Small intestine (tissue), 7 donors: ENCODE measurements around the gene EPHA3. TPM values are rescaled to one million over a fixed set of nuclear protein-coding genes. Genes with fewer than 3 reads are reported as not detected.

Experiments
- DNase-seq, 2 donors: peaks; one replicate each; pipeline versions ENCODE4 v3.0.0 to v3.0.0-alpha.2; 2013
- FAIRE-seq: peaks from 2 replicates; lab custom pipeline; 2012; peaks lifted over from hg19 to GRCh38; lab: Jason Lieb, UNC
- H3K27ac ChIP-seq, 3 donors: one replicate each; pipeline ENCODE4 v1.5.1; 2013; ENCODE audit warnings: low read length in 2 of 3, mild to moderate bottlenecking in 2 of 3, control low read depth in 1 of 3, inconsistent platforms in 1 of 3, low read depth in 1 of 3, moderate library complexity in 1 of 3
- H3K27me3 ChIP-seq, 3 donors: one replicate each; pipeline ENCODE4 v1.6.1; 2013; ENCODE audit warnings: low read length in 3 of 3, inconsistent platforms in 1 of 3; ENCODE audit not compliant: control insufficient read depth in 3 of 3, insufficient read depth in 3 of 3
- H3K36me3 ChIP-seq, 3 donors: one replicate each; pipeline ENCODE4 v1.6.1; 2013; ENCODE audit warnings: low read length in 3 of 3, inconsistent platforms in 1 of 3, low read depth in 1 of 3, mild to moderate bottlenecking in 1 of 3, moderate library complexity in 1 of 3; ENCODE audit not compliant: control insufficient read depth in 3 of 3, insufficient read depth in 2 of 3
- H3K4me1 ChIP-seq, 3 donors: one replicate each; pipeline ENCODE4 v1.6.1; 2013; ENCODE audit warnings: low read length in 2 of 3, inconsistent platforms in 1 of 3, low read depth in 1 of 3, mild to moderate bottlenecking in 1 of 3, moderate library complexity in 1 of 3; ENCODE audit not compliant: control insufficient read depth in 3 of 3, insufficient read depth in 2 of 3
- H3K4me3 ChIP-seq, 3 donors: one replicate each; pipeline ENCODE4 v1.5.1; 2013; ENCODE audit warnings: low read length in 3 of 3, control low read depth in 1 of 3, inconsistent platforms in 1 of 3, low read depth in 1 of 3, mild to moderate bottlenecking in 1 of 3, moderate library complexity in 1 of 3
- H3K9me3 ChIP-seq, 2 donors: one replicate each; pipeline ENCODE4 v1.6.1; 2013; ENCODE audit warnings: low read depth in 1 of 2, low read length in 1 of 2; ENCODE audit not compliant: control insufficient read depth in 2 of 2, insufficient read depth in 1 of 2
- WGBS, 3 donors: extraction: QIAGEN DNeasy Blood & Tissue Kit; methylation state at CpG; one replicate each; pipeline ENCODE4 v1.1.7; 2013; 5-methylcytosine and 5-hydroxymethylcytosine counted together
- polyA plus RNA-seq, 4 donors: library from polyadenylated mRNA; stranded (reverse) in 3 of 4; unstranded in 1 of 4; fragments of 200-250 nt in 3 of 4; fragments of 120-200 nt in 1 of 4; gene quantifications; one replicate each; pipeline versions ENCODE4 v1.2.1 to v1.2.3, GENCODE V29; 2013
- donor health status: healthy with polysubstance abuse.
- donor health status: control.
- donor health status: control.
- donor health status: Bipolar disorder and iron deficiency.
- donor health status: healthy.

Gene EPHA3
- polyA plus RNA-seq, 4 donors = under 0.01 to 3.0 (median 0.88) TPM; not detected in 1

DNA sequence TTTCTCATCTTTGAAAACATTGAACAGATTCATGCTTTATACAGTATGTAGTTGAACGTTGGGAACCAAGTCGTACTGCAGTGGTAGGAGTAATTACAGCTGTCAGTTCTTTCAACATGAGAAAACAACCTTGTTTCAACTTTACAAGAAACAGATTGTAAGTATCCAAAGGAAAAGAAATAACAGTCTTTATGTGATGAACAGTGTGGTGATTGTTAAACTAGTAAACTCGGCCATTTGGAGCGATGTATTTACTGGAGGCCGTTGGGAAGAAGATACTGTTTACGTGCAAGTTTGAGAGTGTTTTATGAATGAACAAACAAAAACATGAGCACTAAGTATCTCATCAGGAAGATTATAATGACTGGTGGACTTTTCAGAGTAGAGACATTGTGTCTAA is 48.4 kb downstream of the EPHA3 start:
- FAIRE-seq (no peak), DNase-seq (peak in 1 of 2 donors; percentile 3)
- H3K27me3 ChIP-seq = no peaks in the 10 kb centered on the region
- no peak overlapping the region for H3K4me3 ChIP-seq
- 56 to 86% (median 78%) methylated on average over 6 of the region's 6 CpGs for WGBS, 3 donors
- no peaks in the 10 kb centered on the region for H3K4me1 ChIP-seq
- peak overlapping the region in 1 of 3 donors; percentile 39 for H3K27ac ChIP-seq
- H3K9me3 ChIP-seq = no peaks in the 10 kb centered on the region
- H3K36me3 ChIP-seq = no peaks in the 10 kb centered on the region

DNA sequence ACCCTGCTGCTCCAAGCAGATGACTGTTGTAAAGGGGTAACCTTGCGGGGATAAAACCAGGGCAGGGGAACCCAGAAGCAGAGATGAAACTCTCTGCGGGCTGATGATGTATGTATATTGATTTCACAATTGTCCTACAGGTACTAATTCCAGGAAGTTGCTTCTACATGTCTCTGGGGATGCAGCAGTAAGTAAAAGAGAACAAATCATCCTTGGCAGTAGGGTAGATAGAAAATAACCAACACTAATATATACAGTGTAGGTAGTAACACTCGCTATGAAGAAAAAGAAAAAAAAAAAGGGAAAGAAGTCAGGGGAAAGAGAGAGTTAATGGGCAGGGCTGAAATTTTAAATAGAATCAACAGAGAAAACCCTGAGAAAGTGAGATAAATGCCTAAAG is 50.2 kb downstream of the EPHA3 start:
- Histone ChIP-seq H3K9me3 (no peaks in the 10 kb centered on the region), H3K4me1 (no peaks in the 10 kb centered on the region), H3K36me3 (no peaks in the 10 kb centered on the region), H3K27me3 (no peaks in the 10 kb centered on the region), H3K27ac (no peak overlapping the region), H3K4me3 (no peak overlapping the region)
- WGBS, 3 donors = 79 to 90% (median 82%) methylated on average over 3 of the region's 3 CpGs
- FAIRE-seq (no peak), DNase-seq (no peak)

DNA sequence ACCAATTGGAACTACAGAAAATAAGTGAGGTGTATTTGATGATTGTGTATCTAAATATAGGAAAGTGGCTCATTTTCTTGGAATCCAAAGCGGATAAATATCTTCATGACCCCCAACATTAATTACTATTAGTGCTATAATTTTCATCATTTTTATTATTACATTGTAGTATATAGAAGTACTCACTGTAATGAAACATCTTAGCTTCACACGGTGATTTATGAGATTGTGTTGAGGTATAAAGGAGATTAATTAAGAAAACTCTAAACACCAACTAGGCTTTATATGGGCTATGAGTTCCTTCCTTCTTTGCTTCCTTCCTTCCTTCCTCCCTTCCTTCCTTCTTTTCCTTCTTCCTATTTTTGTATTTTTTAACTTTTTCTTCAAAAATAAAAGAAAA is 52.2 kb downstream of the EPHA3 start:
- Histone ChIP-seq H3K27ac (peak overlapping the region in 1 of 3 donors; percentile 1), H3K4me3 (no peak overlapping the region), H3K9me3 (no peaks in the 10 kb centered on the region), H3K4me1 (no peaks in the 10 kb centered on the region), H3K27me3 (no peaks in the 10 kb centered on the region), H3K36me3 (no peaks in the 10 kb centered on the region)
- 91 to 94% (median 92%) methylated on average over 2 of the region's 2 CpGs for WGBS, 3 donors
- DNase-seq (no peak), FAIRE-seq (no peak)

DNA sequence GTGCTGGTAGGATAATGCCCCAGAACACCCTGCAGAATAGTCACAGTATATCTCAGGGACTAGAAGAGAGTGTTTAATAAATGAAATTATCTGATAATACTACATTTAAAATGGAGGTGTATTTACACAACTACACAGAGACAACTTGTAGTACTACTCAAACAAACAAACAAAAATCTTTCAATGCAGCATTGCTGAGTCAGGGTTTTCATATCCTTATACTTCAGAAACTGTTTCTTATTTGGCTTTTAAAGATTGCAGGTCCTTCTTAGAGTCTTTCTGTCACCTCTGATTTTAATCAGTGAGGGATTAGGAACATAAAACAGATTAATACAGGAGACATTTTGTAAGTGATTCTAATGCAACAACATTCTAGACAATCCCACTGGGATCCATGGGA is 57.4 kb downstream of the EPHA3 start:
- no peak overlapping the region for H3K4me3 ChIP-seq
- H3K4me1 ChIP-seq = no peaks in the 10 kb centered on the region
- H3K27me3 ChIP-seq = no peaks in the 10 kb centered on the region
- H3K27ac ChIP-seq = no peak overlapping the region
- H3K9me3 ChIP-seq = no peaks in the 10 kb centered on the region
- DNase-seq (no peak), FAIRE-seq (no peak)
- no peaks in the 10 kb centered on the region for H3K36me3 ChIP-seq

DNA sequence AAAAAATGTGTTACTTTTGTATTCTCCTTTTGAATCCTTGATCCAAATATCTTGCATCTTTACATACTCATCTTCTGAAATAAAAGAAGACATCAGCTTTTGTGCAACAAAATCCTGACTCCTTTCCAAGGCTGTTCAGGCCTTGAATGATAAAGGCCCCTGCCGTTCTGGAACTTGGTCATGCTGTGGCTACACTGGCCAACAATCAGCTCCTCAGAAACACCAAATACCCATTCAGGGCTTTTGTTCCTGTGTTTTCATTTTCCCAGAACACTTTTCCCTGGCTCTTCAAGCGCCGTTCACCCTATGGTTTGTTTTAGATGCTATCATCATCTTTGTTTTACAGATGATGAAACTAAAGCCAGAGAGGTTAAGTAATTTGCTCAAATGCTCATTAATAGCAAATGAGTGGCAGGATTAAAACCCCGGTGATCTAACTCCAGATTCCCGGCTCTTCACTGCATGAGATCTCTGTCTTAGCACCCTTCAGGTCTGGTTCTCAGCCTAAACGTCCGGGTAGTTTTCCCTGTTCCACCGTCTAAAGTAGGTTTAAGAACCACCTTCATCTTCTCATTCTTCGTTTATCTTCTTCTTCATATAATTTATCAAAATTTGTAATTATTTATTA is 58.3 kb downstream of the EPHA3 start:
- no peak for FAIRE-seq
- no peak overlapping the region for H3K4me3 ChIP-seq

DNA sequence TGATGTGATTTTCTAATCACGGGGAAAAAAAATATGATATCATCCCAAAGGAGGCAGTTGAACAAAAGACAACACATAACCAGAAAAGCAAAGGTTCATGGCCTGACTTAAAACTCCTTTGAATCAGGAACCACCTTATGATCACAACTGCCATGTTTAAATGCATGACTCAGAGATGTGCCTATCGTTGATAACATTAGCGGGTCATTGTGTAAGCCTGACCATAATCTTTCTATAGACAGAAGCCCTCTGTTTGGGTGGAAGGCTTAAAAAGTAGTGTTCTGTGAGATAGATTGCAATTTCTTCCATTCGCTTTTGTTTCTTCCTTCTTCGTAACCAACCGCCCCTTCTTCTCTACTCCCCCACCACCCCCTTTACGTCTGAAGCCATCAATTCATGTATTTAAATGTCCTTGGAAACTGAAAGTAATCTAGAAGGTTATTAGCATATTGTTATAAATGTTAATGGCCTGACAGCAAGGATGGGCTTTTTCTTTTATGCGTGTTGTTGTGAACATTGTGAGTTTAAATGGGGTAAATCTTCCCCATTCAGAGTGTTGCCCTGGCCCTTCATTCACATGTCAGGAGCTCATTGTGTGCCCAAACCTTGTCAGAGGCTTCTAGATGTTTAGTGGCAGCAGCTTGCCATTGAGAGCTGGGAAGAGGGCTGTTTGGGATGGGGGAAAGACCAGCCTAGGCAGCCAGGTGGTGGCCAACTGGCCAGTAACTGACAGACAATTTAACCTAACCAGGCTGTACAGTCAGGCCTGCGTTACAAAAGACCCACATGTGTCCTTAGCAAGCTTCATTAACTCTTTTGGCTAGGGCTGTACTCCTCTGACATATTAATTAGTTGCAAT is 64.5 kb downstream of the EPHA3 start:
- Histone ChIP-seq H3K36me3 (no peaks in the 10 kb centered on the region), H3K27me3 (no peaks in the 10 kb centered on the region), H3K9me3 (no peaks in the 10 kb centered on the region), H3K4me3 (no peak overlapping the region), H3K27ac (no peak overlapping the region), H3K4me1 (no peaks in the 10 kb centered on the region)
- DNase-seq = no peak
- WGBS, 3 donors = 76 to 82% (median 78%) methylated on average over 9 of the region's 9 CpGs
- no peak for FAIRE-seq

More for the DNA sequence above, 58.3 kb downstream of the EPHA3 start:
- Histone ChIP-seq H3K27me3 (no peaks in the 10 kb centered on the region), H3K9me3 (no peaks in the 10 kb centered on the region), H3K36me3 (no peaks in the 10 kb centered on the region), H3K4me1 (no peaks in the 10 kb centered on the region), H3K27ac (no peak overlapping the region)
- DNase-seq = no peak
- 63 to 71% (median 66%) methylated on average over 9 of the region's 9 CpGs for WGBS, 3 donors

DNA sequence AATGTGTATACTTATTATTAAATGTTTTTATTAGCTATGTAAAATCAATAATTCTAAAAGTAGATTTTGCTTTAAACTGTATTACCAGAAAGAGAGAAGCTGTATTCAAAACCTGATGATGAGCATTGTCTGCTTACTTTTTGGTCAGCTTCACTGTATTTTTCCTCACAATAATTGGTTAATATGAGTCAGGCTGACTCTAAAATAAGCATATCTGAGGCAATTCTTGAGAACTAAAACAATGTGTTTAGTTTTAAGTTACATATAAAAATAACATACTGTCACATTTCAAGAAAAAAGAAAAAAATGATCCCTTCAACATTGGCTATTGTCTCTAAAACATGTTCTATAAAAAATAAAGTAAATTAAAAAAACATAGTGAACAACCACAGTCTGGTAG is 66.1 kb downstream of the EPHA3 start:
- no peak for FAIRE-seq

DNA sequence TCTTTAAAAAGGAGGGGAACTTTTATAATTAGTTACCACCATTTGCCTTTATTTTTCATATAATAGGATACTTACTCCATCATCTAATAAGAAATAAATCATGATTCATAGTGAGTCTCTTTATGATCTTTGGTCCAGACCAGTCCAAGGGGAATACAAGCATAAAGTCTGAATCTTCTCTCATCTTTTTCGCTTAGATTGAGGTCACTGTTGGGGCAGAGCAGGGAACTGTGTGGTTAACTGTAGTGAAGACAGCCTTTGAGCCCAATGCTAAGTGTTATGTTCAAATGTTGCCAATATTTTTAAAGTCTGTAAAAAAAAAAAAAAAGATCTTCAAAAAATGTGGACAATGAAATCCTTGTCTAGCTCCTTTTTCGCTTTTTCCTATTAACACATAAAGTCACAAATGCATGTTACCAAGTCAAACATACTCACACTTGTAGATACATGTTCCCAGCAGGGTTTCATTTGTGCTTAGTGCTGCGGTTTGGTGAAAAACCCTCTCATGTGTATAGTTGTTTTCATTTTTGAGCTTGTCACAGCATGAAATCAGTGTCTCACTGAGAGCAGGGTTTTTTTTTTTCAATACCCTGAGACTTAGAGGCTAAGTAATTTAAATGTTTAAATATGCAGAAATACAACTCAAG is 72.1 kb downstream of the EPHA3 start:
- FAIRE-seq = no peak
- Histone ChIP-seq H3K4me3 (no peak overlapping the region), H3K36me3 (no peaks in the 10 kb centered on the region), H3K4me1 (no peaks in the 10 kb centered on the region), H3K27me3 (no peaks in the 10 kb centered on the region), H3K27ac (no peak overlapping the region), H3K9me3 (no peaks in the 10 kb centered on the region)
- WGBS, 3 donors = 51 to 73% (median 64%) methylated on average over 3 of the region's 3 CpGs
- DNase-seq = no peak

More for the DNA sequence above, 66.1 kb downstream of the EPHA3 start:
- no peak overlapping the region for H3K27ac ChIP-seq
- DNase-seq = no peak
- H3K27me3 ChIP-seq = no peaks in the 10 kb centered on the region
- no peaks in the 10 kb centered on the region for H3K4me1 ChIP-seq
- H3K4me3 ChIP-seq = no peak overlapping the region
- no peaks in the 10 kb centered on the region for H3K9me3 ChIP-seq
- H3K36me3 ChIP-seq = no peaks in the 10 kb centered on the region
